Measurements from ENCODE around the gene TERB1.

TERB1 gene

DNA sequence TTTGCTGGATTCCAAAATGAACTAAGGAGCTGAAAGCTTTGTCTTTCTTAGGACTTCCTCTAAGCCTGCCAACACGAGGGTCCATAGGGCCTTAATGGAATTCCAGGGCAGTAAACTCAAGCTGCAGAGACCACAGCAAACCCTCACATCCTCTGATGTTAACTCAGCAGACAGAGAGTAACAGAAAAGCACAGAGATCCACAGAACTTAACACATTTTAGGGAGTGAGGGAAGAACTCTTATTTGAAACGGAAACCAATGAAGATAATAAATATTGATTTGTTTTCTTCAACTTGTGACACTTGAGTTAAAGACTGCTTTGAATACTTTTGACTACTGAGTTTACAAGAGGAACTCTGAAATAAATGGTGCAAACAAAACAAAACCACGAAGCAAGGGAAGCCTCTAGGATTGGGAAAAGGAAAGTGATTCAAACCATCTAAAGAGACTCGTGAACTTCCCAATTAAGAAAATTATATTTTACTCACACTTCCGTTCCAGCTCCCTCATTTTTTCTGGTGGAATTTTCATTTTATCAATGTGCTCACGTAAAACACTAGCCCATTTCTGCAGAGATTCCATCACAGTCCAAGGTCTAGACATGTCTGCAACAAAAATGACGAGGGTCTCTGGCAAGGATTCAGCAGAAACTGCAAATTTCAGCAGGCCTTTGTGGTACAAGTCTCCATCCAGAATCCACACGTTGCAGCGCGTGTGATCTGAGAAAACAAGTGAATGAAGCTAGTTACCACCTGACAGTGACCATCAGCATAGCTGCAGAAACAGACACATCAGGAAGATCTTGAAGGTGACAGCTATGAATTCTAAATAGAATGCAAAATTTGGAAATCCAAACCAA is 59.2 kb downstream of the TERB1 start:
- DNase-seq: no peak

DNA sequence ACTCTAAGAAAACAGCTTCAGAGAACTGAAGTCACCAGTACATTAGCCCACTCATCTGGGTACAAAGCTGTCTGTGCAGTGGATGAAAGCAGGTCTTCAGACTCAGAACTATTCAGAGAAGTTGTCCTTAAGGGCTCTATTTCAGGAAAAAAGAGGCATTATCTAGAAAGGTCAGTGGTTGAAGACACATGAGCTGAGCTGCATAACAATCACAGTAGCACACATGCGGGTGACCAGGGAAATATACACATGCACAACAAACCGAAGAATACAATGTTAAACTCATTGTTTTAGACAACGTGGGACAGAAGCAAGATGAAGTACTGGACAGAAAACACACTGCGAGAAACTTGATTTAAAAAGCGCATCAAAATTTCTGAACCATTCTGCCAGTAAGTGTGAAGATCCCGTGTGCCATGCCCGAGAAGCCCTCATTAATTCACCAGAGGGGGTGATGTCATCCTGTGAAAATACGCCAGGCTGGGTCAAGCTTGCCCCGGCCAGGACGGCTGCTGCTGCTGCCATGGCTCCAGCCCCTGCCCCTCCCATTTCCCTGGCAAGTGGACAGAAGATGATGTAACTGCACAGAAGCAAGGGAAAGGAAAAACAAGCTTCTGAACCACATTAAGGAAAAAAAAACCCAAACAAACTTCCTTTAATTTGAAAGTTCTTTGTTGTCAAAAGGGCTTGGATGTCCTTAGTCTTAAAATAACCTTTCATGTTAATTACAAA is 60.0 kb downstream of the TERB1 start:
- no peak for DNase-seq

DNA sequence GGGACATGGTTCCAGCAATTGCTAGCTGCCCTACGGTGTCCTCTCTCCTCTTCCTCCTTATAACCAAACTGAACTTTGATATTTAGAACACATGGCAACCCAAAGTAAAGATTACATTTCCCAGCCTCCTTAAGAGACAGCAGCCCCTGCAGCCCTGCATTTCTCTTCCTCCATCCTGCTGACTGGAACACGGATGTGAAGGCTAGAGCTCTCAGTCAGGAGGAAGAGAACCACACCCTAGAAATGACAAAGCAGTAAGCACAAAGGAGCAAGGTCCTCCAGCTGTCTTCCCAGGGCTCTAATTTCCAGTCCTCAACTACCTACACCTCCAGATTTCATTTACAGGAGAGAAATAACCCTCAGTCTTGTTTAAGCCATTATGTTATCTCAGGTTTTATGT is 60.9 kb downstream of the TERB1 start:
- no peak for DNase-seq

DNA sequence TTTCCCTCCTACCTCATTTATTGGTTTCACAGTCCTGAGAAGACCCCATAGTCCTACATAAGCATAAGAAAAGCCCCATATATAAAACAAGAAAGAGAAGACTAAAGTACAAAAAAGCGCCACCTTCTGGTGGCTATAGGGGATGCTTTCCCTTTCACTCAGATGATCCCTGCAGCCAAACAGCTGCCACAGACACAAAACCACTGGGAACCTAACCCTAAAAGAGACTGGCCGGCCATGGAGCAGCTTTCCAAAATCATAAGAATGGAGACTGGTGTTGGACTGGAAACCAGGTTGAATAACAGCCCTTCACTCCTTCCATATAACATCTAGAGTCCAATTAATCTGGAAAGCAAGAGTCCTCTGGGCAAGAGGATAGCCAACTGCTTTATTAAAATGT is 61.4 kb downstream of the TERB1 start:
- peak; percentile 47 for DNase-seq

DNA sequence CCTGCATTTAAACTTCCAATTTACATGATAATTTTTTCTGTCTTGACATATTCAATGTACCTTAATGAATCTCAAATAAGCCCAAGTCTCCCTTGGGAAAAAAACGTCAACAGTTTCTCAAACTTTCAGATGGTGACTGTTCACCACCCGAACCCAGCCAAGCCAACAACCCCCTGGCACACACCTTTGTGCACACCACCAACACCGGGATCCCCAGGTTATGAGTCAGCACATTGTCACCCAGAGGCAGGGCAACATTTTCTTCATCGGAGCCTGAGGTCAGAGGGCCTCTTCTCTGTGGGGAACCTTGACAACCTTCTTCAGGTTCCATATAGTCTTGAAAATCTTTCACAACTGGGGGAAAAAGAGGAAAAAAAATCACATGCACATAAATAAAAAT is 65.5 kb downstream of the TERB1 start:
- DNase-seq: no peak

DNA sequence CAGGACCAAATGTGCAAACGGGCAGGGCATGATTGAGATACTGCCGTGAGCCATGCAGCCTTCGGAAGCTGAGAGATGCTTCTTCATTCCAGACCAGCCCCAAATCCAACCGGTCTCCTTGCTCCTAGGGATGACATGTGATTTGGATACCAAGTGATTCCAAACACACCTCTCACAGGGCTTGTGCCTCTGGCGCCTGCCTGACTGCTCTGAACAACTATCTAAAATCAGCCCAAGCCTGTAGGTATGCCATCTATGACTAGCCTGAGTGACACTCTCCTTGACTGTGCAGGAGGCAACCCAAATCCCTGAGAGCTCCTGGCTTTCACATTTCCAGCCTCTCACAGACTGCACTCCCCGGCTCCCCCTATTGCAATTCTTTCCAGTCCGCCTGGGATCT is 70.3 kb downstream of the TERB1 start:
- DNase-seq: no peak

DNA sequence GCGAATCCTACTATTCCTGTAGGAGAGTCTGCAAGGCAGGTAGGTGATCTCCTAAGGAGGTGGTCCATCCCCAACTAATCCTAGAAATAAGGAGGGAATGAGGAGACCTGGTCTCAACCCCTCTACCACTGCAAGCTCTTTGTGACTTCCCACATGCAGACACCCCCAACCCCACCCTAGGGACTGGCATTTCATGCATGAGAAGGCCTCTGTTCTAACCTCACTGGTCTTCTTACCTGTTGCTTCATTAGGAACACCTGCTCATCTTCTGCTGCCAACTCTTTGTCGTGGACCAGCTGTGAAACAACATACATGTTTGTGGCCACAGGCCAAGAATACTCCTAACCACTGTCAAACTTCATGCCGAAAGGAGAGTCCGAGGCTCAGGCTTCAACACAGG is 72.6 kb downstream of the TERB1 start:
- DNase-seq: no peak

DNA sequence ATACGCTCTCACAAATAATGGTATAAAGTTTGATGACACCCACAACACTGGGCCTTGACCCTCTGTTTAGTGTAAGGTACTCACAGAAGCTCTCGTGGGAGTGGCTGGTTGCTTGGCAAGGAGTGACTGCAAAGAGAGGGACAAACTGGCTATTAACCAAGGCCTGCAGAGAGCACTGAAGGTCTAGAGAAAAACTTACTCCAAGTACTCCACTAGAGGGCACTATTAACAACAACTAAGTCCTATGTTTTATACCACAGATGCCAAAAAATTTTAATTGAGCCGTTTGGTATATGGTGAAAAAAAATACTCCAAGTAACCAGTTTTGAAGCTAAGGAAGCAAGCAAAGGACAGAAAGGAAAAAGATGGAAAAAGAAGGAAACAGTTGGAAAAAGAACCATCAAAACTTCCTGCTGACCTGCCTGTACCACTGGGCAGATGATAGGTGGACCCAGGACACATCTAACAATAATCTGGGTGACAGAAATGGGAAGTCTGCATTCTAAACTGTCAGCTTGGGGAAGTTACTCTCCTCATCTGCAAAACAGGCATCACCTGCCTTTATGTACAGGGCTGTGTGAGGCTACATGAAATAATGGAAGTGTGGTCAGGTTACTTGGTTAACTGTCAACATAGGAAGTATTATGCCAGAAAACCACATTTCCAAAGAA is 73.1 kb downstream of the TERB1 start:
- DNase-seq: no peak

DNA sequence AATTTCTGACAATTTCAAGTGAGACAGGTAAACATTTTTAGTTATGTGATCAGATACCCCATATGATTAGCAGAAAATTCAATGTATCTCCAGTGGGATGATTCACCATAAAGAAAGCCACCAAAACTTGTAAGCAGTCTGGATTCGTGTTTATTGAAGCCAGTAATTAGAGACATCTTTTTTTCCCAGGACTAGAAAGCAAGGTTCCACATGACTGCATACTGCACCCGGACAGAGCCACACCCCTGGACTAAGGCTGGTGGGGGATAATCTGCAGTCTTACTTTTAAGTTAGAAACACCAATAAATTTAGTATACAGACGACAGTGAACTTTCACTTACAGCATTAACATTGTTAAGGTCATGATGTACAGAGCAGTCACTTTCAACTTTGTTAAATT is 80.6 kb downstream of the TERB1 start:
- no peak for DNase-seq

DNA sequence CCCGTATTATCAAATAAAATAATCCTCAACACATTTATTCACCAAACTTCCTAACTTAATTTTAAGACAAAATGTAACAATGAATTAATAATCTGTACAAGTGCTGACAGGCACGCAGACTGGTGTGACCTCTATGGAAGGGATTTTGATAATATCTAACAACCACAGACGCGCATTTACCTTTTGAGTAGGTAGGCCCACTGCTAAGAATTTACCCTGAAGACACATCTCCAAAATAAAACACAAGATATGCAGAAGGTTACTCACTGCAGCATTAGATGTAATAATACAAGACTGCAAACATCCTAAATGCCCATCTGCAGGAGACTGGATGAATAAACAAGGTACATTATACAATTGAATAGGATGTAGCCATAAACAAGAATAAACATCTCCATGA is 82.1 kb downstream of the TERB1 start:
- no peak for DNase-seq

DNA sequence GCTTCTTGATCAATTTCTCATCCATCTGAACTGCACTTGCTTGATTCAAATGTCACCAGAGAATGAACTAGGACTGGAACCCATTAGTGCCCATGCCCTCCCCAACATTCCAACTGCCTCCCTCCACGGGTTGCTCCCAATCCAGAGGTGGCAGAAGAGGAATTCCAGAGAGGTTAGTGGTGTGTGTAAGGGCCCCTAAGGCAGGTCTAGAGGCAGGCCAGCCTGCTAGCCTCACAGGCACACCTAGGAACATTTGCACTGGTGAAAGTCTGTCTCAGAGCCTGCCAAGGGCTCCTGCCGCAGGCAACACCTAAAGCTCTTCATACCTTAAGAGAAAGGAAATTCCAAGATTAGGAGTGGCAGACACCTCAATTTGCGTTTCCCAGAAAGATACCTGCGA is 83.6 kb downstream of the TERB1 start:
- no peak for DNase-seq

DNA sequence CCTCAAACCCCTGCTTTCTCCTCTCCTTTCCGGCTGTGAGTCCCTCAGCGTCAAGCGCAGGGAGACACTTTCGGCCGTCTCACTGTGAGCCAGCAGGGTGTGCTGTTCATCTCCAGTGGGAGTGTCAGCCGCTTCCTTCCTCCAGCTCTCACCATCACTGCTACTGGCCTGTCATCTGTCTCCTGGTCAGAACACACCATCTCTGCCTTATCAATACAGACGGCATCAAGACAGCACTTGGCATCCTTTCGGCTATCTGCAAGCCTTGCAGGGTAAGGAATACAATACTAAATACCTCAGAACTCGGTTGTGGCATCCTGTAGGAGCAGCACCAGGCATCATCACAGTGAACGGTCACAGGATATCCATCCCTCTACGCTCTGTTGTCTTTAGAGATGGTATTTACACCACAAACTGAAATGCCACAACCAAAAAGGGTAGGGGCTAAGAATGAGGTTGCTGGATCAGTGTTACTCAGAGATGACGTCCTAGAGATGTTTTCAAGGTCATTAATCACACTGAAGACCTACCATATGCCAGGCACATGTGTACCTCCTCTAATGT is 84.2 kb downstream of the TERB1 start:
- DNase-seq: peak; percentile 20

DNA sequence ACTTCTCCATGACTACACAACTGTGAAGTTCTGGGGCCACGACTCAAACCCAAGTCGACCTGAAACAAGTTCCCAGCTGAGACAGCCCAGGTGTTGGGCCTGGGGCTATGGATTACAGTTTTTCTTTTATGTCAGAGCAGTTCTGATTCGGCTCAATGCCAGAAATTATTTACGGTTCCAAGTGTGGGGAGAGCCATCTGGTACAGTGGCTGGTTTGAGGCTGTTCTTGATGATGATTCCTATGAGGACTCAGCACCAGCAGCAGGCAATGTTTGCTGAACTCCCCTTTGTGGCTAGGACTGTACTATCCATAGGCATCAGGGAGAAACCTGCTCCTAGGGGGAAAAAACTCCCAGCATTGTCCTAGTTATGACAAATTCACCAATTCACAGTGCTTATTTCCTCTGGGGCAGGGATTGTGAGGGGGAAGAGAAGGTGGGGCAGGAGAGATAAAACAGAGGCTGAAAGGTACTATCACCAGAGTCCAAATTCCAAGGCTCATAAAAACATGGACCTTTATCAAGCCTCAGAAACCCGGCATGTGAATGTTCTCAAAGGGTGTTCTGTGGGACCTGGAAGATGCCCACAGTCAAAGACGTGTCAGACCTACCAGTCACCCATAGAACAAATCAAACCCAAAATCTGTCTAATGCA is 86.6 kb downstream of the TERB1 start:
- DNase-seq: no peak

DNA sequence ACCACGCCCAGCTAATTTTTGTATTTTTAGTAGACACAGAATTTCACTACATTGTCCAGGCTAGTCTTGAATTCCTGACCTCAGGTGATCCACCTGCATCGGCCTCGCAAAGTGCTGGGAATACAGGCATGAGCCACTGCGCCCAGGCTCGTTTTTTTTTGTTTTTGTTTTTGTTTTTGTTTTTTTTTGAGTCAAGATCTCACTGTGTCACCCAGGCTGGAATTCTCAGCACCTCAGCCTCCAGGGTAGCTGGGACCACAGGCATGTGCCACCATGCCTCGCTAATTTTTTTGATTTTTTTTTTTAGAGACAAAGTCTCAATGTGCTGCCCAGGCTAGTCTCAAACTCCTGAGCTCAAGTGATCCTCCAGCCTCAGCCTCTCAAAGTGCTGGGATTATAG is 87.3 kb downstream of the TERB1 start:
- DNase-seq: no peak

DNA sequence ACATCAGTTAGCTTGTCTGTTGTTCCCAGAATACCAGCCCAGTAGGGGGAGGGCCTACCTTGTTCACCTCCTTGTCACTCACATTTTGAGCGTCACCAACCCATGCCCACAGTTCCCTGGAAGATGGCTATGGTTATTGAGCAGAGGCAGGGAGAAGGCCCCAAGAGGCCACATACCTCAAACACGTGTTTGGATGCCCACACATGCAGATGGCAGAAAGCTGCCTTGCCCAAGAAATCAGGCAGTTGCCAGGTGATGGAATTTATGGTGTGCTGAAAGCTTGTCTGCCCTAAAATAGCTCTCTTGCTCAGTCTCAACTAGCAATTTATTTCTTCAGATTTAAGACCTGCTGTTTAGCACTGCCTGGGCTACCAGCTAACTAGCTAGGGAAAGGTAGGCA is 88.3 kb downstream of the TERB1 start:
- no peak for DNase-seq

DNA sequence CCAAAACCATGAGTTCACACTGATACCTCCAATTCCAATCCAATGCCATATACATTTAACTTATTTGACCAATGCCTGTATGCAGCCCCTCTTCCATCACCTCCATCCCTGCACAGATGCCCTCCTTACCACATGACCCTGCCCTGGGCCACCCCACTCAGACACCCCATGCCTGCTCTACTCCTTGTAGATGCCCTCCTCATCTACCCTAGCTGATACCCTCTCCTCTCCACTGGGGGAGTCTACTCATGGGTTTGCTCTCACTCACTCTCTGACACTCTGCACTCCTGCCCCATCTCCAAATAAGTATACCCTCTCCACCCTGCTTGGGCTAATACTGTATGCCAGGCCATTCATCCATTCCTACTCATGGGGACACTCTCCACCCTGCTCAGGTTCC is 88.9 kb downstream of the TERB1 start:
- no peak for DNase-seq

DNA sequence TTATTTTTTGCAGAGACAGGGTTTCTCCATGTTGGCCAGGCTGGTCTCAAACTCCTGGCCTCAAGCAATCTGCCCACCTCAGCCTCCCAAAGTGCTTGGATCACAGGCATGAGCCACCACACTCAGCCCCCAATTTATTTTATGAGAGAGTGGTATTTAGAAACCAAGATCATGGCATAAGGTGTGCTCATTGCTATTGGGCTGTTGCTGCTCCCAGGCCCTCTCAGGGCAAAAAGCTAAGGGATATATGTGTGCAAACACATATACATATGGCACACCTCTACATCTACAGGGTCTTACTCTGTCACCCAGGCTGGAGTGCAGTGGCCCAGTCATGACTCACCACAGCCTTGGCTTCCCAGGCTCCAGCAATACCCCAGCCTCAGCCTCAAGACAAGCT is 89.8 kb downstream of the TERB1 start:
- no peak for DNase-seq

DNA sequence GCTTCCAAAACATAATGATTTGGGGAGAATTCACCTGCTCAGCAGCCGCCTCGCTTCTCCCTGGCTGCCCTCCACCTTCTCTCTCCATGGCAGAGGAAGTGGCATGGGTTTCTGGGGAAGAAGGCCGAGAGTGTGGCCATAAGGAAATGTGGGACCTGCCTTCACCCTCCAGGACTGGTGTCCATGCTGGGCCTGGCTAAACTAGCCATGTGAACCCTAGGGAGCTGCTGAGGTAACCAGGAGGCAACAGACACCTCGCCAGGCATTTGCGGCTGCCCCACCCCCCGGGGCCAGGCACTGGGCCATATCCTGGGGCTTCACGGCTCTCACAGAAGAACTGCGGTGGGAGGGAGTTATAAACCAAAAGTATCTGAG is 94.9 kb downstream of the TERB1 start:
- DNase-seq: no peak

DNA sequence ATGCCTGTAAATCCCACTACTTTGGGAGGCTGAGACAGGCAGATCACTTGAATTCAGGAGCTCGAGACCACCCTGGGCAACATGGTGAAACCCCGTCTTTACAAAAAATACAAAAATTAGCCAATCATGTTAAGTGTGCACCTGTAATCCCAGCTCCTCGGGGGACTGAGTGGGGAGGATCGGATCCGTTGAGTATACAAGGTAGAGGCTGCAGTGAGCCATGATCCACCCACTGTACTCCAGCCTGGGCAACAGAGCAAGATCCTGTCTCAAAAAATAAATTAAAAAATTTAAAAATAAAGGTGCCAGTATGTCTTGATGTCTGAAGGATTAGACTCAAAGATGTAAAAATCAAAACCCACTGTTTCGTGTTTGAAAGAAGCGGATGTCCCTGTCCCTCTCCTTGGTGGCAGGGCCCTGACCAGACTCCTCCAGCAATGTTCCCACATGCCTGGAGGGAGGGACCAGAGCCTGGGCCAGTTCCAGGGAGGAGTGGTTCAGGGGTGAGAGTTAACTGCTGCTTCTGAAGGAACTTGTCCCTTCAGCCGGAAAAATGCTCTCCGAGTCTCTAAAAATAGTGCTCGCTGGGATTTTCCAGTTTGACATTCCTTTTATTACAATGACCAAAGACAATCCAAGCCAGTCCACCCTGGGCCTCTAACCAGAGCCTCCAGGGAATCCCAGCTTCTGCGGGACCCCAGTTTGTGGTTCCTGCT is 95.4 kb downstream of the TERB1 start:
- no peak for DNase-seq

Measured in CD4-positive, alpha-beta T cell treated with Interleukin-17A for 4 hours (primary cell).